Glutamatergic neuron (in vitro differentiated cells): ENCODE measurements around the gene DHX32. TPM values are rescaled to one million over a fixed set of nuclear protein-coding genes. Genes with fewer than 3 reads are reported as not detected.

Source experiments
- DNase-seq: peaks from one replicate; pipeline ENCODE4 v3.0.0; 2022
- H3K27ac Mint-ChIP-seq: one replicate; pipeline ENCODE4 v1.8.0; 2020; ENCODE audit warnings: mild to moderate bottlenecking, mixed read lengths, inconsistent platforms; ENCODE audit not compliant: unreplicated experiment
- H3K27me3 Mint-ChIP-seq: one replicate; pipeline ENCODE4 v1.8.0; 2020; ENCODE audit warnings: mild to moderate bottlenecking, moderate library complexity, mixed read lengths, inconsistent platforms; ENCODE audit not compliant: unreplicated experiment
- H3K36me3 Mint-ChIP-seq: one replicate; pipeline ENCODE4 v1.8.0; 2020; ENCODE audit warnings: mild to moderate bottlenecking, mixed read lengths, inconsistent platforms; ENCODE audit not compliant: unreplicated experiment
- H3K4me1 Mint-ChIP-seq: one replicate; pipeline ENCODE4 v1.8.0; 2020; ENCODE audit warnings: mild to moderate bottlenecking, low read depth, mixed read lengths, inconsistent platforms; ENCODE audit not compliant: unreplicated experiment
- H3K4me3 Mint-ChIP-seq: one replicate; pipeline ENCODE4 v1.8.0; 2020; ENCODE audit warnings: mild to moderate bottlenecking, mixed read lengths, inconsistent platforms; ENCODE audit not compliant: unreplicated experiment
- H3K9me3 Mint-ChIP-seq: one replicate; pipeline ENCODE4 v1.8.0; 2020; ENCODE audit warnings: mild to moderate bottlenecking, moderate library complexity, mixed read lengths, inconsistent platforms; ENCODE audit not compliant: unreplicated experiment
- total RNA-seq: library from RNA; stranded (reverse); fragmentation: NEBNext Ultra II Directional; extraction: Animal tissue kit (Norgen Biotek cat#: 25700); gene quantifications from one replicate; pipeline ENCODE4 v1.2.1, GENCODE V29; 2021; ENCODE audit not compliant: unreplicated experiment
- TF ChIP-seq, protein P1 (sequence below): fragments of 200-600 bp; sonication (generic); IDR thresholded peaks from one replicate; pipeline ENCODE4 v1.5.0; 2021; ENCODE audit not compliant: partially characterized antibody, unreplicated experiment

The DHX32 gene
- total RNA-seq, 1 donor from 2014 or later, result 11.3 TPM

DNA sequence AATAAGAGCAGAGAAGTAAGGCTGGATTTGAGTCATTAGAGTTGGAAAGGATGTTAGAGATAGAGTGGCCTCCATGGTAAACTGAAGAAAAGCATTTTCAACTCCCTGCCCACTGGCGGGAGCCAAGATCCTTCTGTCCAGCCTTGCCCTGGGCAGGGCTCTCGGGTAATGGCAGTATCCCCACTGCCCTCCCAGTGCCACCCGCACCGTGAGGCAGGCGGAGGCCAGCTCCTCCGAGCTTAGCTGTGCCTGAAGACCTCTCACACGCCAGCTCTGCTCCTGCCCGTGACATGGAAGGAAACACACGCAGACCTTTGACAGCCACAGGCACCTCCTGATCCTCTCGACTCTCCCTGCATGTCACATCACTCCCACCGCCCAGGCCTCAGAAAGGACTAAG, 35.5 kb downstream of the DHX32 start:
- no peak overlapping the region for H3K4me3 Mint-ChIP-seq
- DNase-seq, result no peak
- no peaks in the 10 kb centered on the region for H3K9me3 Mint-ChIP-seq
- no peaks in the 10 kb centered on the region for H3K36me3 Mint-ChIP-seq
- no peak overlapping the region for H3K27ac Mint-ChIP-seq
- TF ChIP-seq, protein P1, sequence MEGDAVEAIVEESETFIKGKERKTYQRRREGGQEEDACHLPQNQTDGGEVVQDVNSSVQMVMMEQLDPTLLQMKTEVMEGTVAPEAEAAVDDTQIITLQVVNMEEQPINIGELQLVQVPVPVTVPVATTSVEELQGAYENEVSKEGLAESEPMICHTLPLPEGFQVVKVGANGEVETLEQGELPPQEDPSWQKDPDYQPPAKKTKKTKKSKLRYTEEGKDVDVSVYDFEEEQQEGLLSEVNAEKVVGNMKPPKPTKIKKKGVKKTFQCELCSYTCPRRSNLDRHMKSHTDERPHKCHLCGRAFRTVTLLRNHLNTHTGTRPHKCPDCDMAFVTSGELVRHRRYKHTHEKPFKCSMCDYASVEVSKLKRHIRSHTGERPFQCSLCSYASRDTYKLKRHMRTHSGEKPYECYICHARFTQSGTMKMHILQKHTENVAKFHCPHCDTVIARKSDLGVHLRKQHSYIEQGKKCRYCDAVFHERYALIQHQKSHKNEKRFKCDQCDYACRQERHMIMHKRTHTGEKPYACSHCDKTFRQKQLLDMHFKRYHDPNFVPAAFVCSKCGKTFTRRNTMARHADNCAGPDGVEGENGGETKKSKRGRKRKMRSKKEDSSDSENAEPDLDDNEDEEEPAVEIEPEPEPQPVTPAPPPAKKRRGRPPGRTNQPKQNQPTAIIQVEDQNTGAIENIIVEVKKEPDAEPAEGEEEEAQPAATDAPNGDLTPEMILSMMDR, result no peak
- H3K27me3 Mint-ChIP-seq, result no peaks in the 10 kb centered on the region
- H3K4me1 Mint-ChIP-seq, result peaks cover 5% of the 10 kb centered on the region

DNA sequence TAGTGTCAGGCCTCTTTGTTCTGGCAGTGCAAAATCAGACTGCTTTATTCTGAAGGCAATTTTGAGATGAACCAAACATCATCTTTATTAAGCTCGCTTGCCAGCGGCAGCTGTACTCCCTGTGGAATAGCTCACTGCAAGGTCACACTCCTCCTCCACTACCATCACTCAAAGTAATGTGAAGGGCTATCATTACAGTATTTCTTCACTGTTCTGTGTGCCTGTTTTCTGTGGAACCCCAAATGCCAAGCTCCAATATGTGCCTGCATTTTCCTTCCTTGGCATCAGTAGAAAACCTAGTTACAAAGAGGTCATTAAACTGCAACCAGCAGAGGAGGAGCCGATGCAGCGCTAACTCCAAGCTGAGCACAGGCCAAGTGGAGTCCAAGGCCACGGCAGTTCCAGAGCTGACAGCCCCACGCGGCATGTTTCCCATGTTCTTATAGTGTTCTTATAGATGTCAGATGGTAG, 36.3 kb downstream of the DHX32 start:
- TF ChIP-seq, protein P1, result no peak
- no peak overlapping the region for H3K4me3 Mint-ChIP-seq
- H3K27me3 Mint-ChIP-seq, result no peaks in the 10 kb centered on the region
- H3K4me1 Mint-ChIP-seq, result peaks cover 3% of the 10 kb centered on the region
- H3K36me3 Mint-ChIP-seq, result no peaks in the 10 kb centered on the region
- H3K27ac Mint-ChIP-seq, result no peak overlapping the region
- DNase-seq, result no peak
- no peaks in the 10 kb centered on the region for H3K9me3 Mint-ChIP-seq

DNA sequence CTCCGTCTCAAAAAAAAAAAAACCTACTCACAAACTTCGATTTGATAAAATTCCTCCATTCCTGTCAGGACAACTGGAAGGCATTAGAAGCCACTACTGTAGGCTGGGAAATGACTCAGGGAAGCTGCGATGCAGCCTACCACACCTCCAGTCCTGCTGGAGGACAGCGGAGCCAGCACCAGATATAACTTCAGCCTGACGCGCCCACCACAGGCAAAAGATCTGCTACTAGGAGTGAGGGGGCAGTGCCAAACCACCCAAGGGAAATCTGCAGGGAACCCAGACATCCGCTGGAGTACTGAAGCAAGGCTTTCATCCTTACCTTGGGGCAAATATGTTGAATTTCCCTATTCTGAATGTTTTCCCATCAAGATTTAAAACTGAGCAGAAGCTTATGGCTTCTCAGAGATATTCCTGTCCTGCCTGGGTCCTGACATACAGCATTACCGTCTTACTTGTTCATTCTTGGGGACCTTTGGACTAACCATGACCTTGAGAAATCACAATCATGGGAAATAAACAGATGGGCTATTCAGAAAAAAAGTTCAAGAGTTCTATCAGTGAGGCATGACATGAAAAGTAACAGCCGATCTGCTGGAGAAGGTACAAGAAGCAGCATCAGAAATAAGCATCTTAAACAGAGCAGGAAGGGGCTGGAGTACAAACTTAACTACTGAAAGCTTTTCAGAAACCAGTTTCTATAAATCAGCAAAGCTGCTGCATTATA, 37.3 kb downstream of the DHX32 start:
- H3K4me1 Mint-ChIP-seq, result peaks cover 3% of the 10 kb centered on the region
- H3K27me3 Mint-ChIP-seq, result no peaks in the 10 kb centered on the region
- H3K36me3 Mint-ChIP-seq, result no peaks in the 10 kb centered on the region
- no peak for DNase-seq
- TF ChIP-seq, protein P1, result no peak
- H3K4me3 Mint-ChIP-seq, result no peak overlapping the region
- no peak overlapping the region for H3K27ac Mint-ChIP-seq
- no peaks in the 10 kb centered on the region for H3K9me3 Mint-ChIP-seq

DNA sequence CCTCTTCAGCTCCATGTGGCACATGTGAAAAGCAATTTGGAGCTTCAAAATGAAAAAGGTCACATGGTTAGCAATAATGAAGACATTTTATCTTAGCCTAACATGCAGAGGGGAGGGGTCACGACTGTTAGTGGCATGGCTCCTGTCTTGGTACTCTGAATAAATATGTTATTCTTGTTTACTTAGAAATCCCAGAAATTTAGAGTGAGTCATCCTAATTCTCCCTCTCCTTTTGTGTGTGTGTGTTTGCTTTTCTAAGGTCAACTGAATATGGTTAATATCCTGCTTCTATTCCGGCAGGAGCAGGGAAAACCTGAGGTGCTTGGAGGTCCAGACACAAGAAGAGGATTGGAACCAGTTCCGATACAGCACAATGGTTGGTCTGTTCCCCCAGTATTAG, 40.1 kb downstream of the DHX32 start:
- H3K4me3 Mint-ChIP-seq, result no peak overlapping the region

DNA sequence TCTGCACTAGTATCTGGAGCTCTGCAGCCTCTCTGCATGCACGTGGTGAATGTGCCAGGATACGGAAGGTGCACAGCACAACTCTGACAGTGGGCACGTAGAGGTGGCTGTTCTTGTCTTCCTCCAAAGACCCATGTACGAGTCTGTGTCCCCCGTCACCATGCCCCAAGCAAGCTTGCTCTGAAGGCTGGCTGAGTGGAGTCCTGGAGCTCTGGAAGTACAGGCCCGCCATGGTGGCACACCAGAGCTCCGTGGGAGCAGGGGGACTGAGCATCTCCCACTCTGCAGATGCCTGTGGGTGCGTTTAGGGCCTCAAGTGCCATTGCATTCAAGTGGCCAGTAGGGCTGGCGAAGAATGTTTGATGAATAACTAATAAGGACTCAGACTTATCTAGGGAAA, 40.7 kb downstream of the DHX32 start:
- H3K27ac Mint-ChIP-seq, result no peak overlapping the region
- H3K27me3 Mint-ChIP-seq, result no peaks in the 10 kb centered on the region
- peaks cover 3% of the 10 kb centered on the region for H3K4me1 Mint-ChIP-seq
- TF ChIP-seq, protein P1, result no peak
- no peak overlapping the region for H3K4me3 Mint-ChIP-seq
- DNase-seq, result no peak
- no peaks in the 10 kb centered on the region for H3K9me3 Mint-ChIP-seq
- no peaks in the 10 kb centered on the region for H3K36me3 Mint-ChIP-seq

More for the DNA sequence above, 40.1 kb downstream of the DHX32 start:
- no peaks in the 10 kb centered on the region for H3K27me3 Mint-ChIP-seq
- TF ChIP-seq, protein P1, result no peak
- H3K9me3 Mint-ChIP-seq, result no peaks in the 10 kb centered on the region
- no peaks in the 10 kb centered on the region for H3K36me3 Mint-ChIP-seq
- H3K27ac Mint-ChIP-seq, result no peak overlapping the region
- no peak for DNase-seq
- peaks cover 3% of the 10 kb centered on the region for H3K4me1 Mint-ChIP-seq
